Activated T-cell treated with anti-CD3 and anti-CD28 coated beads for 48 hours (primary cell): ENCODE measurements around the gene PGAP1.
"Not testable (repeated sequence)": the region's sequence is repeated elsewhere in the genome, so short reads cannot be mapped to it uniquely, and the experiment has no call there.

Experiments
- DNase-seq: peaks from one replicate; pipeline ENCODE4 v3.0.0-alpha.2; 2020; ENCODE audit warnings: low read depth

Gene PGAP1

DNA sequence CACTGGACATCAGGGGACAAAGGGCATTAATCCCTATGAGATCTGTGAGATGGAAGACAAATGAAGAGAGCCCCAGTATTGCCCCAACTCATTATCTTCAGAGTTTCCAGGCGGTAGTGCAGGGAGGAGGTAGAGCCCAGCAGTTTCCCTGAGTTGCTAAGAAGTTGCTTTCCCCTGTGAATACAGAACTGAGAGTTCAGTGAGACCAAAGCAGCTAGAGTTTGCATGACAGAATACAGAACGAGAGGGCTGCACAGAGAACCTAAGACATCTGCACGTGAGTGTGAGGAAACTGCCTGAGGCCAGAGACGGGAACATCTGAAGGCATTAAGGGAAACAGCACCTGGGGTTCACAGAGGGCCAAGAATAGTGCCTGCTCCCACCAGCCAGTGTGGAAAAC is 18.1 kb upstream of the PGAP1 start:
- DNase-seq: no peak

DNA sequence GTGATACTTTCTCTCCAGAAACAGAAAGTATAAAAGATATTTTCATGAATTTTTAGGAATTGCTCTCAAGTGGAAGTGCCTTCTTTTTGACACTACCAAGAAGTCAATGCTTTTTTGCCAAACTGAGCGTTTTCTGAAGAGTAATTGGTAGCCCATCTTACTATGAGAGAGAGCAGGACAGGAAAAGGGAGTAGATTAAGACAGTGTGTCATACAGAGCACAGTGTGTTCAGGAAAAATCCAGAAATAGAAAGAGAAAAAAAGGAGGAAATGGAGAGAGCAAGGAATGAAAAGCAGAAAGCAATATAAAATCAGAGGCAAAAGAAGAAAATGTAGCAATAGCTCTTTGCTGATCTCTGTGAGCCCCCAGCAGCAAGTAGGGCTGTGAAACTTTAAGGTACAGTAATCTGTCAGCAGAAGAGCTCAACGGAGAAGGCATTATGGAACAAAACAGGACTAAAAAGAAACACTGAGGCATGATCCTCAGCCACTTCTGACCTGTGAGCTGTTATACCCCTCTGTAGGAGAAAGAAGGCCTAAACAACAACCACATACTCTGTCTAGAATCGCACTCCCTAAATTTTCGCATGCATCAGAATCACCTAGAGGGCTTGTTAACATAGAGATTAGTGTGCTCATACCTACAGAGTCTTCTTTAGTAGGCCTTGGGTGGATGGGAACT is 15.0 kb upstream of the PGAP1 start:
- no peak for DNase-seq

DNA sequence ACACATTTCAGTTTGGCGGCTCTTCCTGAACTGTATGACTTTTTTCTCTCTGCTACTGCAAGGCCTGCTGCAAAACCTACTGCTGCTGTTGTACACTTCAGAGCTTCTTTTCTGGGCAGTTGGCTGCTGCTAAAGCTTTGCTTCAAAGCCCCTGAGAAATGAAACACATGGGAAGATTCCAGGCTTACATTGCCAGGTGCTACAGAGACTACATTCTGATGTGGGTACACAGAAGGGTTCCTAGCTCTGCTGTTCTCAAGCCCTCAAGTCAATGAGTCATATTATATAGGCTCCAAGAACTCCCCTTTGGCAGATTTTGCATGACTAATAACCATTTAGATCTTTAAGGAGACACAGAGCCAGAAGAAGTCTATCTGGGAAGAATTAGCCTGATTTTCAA is 12.9 kb upstream of the PGAP1 start:
- DNase-seq: no peak

DNA sequence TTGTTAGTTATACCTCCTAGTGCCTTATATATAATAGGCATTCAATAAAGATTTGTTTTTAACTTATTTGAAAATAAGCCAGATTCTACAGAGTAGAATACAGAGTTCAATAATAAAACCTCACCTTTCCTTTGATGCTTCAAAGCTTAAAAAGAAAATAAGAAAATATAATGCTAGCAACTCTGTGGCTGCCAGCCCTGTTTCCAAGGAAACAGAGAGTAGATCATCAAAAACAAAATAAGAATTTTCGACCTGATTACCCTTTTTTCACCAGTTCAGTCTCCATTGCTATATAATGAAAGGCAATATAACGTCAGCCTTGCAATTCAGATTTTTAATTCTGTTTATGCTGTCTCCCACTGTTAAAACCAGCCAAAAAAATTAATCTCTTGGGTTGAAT is 8.9 kb upstream of the PGAP1 start:
- no peak for DNase-seq

DNA sequence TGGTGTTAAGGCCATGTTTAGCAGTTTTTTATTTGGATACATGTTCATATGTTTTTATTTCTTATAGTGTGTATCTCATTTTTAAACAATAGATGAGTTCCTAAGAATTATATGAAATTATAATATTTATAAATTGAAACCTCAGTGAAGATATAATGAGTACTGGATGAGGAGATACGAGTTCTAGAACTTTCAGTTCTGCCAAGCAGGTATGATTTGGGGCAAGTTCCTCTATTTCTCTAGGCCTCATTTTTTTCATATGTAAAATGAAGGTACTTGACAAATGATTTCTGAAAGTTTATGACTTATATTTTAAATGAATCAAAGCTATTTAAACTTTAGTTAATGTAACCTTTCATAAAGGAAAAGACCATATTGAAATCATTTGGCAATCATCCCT is 8.2 kb upstream of the PGAP1 start:
- DNase-seq: no peak

DNA sequence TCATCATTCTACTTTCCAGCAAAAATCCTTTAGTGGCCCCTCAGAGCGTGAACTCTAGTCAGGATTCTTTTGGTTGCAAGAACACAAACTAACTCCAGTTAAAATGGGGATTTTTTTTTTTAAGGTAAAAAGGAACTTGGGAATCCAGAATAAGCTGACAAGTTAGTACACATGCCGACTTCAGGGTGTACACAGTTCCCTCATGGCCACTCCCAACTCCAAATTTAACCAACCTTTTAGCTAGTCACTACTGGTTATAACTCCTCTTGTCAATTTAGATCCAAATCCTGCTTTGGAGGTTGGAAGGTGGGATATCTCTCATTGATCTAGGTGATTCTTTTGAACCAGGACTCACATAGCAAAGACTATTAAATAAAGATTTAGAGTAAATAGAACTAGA is 5.0 kb upstream of the PGAP1 start:
- DNase-seq: no peak

DNA sequence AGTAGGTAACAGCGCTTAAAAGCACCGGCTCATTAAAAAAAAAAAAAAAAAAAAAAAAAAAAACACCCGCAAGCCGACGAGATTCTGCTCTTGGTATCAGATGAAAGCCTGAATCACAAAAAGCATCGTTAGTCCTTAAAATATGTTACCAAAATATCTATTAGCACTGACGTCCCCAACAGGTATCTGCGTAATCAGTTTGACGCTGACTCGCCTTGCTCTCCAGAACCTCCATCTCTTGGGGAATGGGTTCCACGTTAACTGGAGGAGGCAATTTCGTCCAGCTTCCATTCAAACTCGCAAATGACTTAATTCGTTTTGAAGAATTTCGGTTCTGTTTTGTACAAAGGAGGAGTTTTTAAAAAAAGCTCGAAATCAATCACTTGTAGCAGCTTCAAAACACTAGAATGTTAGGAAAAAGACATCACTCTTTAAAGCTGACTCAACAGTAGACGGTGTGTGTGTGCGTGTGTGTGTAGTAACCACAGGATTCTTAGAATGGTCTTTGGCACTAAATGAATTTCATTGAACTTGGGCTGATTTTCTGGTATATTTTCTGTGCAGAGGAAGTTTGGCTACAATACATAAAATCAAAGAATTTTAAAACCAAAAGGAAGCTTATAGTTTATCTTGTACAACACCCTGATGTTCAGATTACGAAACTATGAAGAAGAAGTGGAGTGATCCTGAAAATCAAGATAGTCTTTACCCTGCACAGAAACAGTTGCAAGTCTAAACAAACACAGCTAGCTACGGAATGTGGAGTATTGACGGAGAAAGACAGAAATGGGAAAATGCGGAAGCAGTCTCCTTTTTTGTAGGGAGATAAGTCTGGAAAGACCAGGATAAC is 1.1 kb upstream of the PGAP1 start:
- peak; percentile 20 for DNase-seq

DNA sequence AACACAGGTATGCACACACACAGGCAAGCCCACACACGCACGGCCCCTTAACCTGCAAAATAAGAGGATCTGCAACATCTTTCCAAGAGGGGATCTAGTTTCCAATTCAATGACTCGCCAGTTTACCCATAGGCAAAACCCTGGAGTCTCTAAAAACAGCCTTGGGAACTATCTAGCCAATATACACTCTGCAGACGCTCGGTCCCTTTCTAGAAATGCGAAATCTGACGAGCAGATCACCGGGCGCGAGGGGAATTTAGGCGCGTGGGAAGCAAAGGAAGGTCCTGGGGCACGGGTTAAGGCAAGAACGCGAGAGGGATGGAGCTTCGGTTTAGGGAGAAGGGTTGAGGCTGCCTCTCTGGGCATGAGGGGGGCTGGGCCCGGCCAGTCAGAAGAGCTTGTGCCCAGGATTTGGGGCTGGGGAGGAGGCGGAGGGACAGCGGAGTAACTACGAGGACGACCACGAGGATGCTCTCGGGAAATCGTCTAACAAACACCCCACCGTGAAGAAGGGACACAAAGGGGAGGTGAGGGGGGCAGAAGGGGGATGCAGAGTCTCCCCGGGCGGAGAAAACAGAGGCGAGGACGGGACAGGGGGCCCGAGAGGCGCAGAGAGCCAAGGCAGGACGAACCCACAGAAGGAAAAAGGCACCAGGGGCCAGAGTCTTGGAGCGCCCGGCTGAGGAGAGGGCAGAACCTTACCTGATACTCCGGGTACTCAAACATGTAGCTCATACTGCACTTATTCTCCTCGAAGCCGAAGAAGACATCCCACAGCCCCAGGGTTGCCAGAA is 542 bp downstream of the PGAP1 start:
- peak; percentile 25 for DNase-seq

DNA sequence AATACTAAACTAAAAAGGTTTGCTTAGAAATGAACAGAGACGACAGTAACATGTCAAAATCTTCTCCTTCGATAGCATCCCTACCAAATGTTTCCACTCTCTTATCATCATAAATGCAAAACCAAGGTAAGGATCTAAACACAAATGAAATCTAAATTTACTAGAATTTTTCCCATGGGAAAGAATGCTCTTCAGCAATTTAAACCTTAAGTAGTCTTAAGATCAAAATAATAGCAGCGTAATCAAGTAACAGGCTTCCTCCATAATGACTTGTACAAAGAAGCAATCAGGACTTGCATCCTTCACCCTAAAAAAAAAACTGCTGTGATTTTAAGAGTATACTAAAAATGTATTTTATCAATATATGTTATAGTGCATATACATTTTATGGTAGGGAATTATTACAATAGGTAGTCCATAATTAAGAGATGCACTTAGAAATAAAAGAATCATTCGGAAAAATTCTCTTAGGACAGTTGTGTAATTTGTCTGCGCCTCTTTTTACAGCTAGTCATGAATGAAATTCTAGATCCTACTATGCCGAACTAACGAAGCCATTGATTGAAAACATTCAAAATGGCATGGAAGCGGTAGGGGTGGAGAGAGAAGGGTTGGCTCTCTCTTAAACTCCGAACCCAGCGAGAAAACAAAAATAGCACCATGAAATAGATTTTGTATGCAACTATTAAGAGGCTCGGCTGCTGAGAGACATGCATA is 1.3 kb downstream of the PGAP1 start:
- DNase-seq: no peak

DNA sequence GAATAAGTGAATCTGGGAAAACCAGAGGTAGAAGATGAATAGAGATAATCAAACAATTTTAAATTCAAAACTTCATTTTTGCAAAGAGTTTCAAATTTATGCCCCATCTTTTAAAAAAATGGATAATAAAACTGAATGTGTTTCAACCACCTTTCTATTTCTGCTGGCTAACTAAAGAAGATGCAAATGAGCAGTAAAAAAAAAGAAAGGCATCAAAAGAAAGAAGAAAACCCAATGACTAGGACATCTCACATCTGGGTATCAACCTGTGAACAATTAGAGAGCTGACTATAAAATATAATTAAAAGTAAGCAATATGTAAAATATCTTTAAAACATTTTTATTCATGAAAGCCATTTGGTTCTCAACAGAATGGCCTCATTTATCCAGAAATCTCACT is 2.5 kb downstream of the PGAP1 start:
- no peak for DNase-seq

DNA sequence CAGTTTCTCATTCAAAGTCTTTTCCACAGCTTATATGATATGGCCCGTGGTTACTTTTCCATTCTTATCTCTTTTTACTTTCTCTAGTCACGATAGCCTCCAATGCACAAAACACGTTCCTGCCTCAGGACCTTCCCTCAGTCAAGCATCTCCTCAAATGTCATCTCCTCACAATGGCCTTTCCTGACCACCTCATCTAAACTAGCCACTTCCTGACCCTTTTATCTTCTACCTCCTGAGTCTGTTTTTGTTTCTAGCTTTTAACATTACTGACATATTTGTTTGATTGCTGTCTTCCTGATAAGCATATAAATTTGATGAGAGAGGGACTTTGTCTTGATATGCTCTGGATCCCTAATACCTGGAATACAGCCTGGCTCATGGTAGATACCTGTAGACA is 7.6 kb downstream of the PGAP1 start:
- no peak for DNase-seq

DNA sequence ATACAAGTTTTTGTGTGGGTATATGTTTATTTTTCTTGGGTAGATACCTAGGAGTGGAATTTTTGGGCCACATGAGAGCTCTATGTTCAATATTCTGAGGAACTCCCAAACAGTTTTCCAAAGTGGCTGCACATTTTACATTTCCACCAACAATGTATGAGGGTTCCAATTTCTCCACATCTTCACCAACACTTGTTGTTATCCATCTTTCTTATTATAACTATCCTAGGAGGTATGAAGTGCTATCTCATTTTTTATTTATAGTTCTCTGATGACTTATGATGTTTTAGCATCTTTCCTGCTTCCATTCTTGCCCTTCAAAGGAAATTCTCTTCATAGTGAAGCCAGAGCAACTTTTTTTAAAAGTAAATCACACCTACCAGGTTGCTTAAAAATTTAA is 8.7 kb downstream of the PGAP1 start:
- no peak for DNase-seq

DNA sequence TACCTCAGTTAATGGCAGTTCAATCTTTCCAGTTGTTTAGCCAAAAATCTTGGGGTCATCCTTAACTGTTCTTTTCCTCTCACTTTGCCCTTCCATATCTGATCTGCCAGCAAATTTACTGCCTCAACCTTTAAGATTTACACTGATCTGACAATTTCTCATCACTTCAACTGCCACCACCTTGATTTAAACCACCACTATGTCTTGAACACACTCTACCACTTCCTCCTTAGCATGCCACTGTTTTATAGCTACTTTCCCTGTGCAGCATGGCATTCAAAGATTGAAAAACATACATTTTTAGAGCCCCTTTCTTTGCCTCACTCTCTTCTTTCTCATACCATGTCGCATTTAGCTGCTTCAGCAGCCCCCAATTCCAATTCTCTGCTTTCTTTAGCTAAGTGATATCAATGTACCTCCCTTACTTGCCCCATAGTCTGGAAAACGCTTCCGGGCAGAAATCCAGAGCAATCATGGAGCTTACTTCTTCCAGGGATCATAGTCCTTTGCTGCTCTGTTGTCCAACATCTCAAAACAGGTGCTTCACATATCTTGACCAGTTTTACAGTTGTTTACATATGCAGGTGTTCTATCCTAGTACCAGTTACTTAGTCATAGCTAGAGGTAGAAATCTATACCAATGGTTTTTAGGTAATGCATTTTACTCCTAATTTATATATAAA is 10.9 kb downstream of the PGAP1 start:
- no peak for DNase-seq

DNA sequence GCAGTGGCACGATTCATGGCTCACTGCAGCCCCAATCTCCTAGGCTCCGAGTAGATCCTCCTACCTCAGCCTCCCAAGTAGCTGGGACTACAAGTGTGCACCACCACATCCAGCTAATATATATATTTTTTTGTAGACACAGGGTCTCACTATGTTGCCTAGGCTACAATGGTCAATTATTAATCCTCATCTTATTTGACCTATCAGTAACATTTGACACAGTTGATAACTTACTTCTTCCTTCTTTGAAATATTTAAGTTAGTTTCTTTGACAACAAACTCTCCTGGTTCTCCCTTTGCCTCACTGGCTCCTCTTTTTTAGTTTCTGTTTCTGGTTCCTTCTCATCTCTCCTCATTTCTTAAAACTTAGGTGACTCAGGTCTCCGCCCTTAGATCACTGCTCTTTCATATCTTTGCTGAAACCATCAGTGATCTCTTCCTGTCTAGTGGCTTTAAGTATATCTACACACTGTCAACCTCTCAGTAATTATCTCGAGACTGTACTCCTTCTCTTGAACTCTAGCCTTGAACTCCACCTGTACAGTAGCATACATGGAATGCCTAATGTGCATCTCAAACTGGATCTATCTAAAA is 11.5 kb downstream of the PGAP1 start:
- DNase-seq: no peak

DNA sequence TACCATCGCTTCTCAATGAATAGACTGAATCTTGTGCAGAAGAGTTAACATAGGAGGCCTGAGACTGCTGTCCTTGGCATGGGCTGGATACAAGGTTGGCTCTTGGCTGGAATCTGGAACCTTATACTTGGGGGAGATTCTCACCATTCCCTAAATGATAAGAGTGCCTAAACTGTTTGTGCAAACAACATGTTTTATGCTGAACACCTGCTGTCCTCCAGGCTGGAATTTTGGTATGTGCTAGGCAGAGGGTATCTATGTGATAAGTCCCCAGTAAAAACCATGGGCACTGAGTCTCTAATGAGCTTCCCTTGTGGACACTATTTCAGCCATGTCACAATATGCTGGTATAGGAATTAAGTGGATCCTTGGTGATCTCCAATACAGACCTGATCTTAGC is 12.8 kb downstream of the PGAP1 start:
- DNase-seq: no peak

DNA sequence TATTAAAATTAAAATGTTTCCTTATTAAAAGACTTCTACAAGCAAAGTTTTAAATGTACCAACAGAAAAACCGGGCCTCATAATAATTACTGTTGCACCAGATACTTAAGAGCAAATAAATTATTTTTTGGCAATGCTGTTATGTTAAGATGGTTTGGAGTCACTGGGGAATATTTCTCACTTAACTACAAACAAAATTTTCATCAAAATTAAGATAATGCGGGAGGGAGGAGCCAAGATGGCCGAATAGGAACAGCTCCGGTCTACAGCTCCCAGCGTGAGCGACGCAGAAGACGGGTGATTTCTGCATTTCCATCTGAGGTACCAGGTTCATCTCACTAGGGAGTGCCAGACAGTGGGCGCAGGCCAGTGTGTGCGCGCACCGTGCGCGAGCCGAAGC is 21.1 kb downstream of the PGAP1 start:
- not testable (repeated sequence) for DNase-seq

DNA sequence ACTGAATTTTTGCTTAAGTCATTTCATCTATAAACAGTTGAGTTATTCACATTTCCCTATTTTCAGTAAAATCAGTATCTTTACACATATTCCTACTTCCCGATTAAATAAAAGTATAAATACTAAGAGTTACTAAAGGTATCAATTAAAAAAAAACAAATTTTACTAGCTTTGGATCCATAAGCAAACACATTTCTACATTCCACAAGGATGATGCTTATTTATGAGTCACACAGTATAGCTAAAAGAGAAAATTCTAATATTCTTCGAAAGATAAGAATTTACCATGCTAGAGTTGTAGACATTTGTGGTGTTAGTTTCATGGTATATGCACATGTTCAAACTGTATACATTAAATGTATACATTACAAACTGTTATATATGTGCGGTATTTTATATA is 23.7 kb downstream of the PGAP1 start:
- no peak for DNase-seq

DNA sequence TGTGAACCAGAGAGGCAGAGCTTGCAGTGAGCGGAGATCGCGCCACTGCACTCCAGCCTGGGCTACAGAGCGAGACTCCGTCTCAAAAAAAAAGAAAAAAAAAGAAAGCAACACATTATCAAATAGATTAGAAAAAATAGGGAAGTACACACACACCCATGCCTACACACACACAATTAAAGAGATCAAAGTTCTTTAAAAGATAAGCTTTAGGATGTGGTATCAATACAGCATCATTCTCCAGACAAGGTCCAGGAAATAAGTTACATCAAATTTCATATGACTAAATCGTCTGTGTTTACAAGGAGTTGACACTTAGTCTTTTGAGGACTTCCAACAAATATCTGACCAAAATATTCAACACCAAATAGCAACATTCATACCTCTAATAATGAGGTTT is 25.7 kb downstream of the PGAP1 start:
- no peak for DNase-seq

DNA sequence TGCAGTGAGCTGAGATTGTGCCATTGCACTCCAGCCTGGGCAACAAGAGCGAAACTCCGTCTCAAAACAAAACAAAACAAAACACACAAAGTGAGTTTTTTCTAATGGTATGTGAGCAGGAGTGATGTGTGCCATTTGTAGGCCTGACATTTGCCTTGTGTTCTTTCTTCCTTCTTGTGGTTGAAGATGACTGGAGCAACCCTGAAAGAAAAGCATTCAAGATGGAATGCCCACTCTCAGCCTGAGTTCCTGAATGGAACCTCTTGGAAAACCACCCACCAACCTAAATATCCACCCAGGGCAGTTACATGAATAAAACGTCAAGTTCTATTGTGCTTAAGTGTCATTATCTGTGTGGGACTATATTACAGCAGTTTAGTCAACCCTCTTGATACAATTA is 26.5 kb downstream of the PGAP1 start:
- no peak for DNase-seq

DNA sequence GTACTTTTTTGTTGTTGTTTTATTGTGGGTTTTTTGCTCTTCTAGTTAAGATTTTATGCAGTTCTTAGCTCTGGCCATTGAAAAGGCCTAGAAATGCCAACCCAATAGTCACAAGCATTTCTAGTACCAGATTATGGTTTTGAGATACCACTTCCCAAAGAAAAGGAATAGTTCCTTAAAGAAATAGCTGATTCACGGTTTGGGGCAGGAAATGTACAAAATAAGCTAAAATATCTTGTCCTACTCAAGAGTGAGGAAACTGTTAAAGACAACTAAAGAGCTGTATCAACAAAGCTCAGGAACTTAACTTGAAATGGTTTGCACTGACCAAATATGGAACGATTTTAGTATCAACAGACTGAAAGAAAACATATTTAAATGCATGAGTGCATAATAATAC is 35.4 kb downstream of the PGAP1 start:
- no peak for DNase-seq

DNA sequence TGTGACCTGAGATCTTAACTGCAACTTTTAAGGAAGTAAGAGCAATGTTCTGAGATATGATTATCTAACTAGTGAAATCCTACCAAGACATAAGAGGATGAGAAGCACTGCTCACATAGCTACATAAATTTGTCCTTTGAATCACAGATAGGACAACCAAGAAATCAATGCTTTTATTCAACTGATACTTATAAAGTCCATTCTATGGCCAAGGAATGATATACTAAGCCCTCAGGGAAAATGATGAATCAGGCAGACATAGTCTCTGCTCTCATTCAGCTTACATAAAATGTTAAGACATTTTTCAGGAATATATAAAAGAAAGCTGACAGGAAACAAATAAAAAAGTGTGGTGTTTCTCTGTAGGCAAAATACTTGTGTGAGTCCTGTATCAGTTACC is 39.1 kb downstream of the PGAP1 start:
- no peak for DNase-seq
